SW480 (cell line): ENCODE results near the gene C17orf113.

ENCODE experiments used
- DNase-seq: peaks from one replicate; pipeline ENCODE4 v3.0.0-alpha.2; 2016; ENCODE audit warnings: low spot score

C17orf113 gene

DNA sequence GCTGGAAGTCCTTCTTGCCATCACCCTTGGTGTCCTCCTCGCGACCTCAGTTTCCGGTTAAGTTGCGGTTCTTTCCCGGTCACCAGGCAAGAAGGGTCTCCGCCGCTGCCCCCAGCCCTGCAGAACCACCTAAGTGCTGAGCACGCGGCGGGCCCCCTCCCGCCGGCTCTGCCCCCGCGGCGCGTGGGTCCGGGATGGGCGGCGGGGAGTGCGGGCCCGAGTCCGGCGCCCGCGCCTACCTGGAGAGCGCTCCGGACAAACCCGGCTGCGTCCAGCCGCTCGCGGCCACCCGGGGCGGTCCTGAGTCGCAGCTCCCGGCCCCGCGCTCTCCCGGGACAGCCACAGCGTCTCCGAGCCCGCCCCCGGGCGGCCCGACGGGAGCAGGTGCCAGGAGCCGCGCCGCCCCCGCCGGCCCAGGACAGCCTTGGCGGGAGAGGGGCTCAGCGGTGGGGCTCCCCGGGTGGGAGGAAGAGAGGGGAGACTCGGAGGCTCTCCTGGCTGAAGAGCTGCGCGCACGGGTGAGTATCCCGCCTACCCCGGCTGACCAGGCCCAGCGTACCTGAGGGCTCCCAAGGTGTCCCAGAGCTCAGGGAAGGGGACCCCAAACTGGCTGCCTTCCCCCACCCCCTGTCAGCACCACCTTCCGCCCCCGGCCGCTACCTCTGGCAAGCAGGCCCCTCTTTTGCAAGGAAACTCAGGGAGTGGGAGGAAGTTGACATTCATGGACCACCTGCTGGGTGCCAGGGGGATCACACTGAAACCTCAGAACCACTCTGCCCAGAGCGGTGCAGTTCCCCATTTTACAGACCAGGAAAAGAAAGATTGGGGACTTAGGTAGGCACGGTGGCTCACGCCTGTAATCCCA lies 22.2 kb upstream of the C17orf113 start:
- DNase-seq: peak; percentile 27

DNA sequence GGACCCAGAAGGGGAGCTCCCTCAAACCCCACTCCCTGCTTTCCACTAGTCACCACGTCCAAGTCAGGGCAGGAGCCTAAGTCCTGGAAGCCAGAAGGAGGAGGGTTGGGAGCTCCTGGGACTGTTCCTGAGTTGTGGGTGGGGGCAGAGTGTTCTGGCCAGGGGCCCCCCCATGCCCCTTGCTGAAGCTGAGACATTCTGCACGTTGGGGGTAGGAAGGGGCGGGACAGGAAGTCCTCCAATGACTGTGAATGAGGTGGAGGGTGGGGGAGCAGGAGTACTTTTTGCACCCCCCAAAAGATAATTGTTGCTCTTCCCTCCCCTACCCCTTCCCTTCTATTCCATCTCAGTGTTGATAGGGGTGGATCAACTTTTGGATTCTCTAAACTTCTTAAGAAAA lies 21.4 kb upstream of the C17orf113 start:
- no peak for DNase-seq

DNA sequence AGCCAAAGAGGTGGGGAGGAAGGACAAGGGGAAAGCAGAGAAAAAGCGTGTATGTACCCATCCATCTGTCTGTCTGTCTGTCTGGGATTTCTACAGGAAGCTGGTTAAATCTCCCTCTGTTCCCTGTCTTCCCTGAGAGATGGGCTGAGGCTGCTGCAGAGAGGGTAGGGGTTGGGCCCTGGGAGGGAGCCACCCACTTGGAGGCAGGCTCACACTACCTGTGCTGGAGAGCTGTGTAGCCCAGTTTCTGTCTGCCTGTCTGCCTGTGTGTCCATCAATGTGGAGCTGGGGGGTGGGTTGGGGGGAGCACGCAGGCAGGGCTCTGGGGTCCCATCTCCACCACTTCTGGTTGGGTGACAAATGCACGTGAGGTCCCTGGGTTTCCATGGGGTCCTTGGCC lies 18.6 kb upstream of the C17orf113 start:
- DNase-seq: no peak

DNA sequence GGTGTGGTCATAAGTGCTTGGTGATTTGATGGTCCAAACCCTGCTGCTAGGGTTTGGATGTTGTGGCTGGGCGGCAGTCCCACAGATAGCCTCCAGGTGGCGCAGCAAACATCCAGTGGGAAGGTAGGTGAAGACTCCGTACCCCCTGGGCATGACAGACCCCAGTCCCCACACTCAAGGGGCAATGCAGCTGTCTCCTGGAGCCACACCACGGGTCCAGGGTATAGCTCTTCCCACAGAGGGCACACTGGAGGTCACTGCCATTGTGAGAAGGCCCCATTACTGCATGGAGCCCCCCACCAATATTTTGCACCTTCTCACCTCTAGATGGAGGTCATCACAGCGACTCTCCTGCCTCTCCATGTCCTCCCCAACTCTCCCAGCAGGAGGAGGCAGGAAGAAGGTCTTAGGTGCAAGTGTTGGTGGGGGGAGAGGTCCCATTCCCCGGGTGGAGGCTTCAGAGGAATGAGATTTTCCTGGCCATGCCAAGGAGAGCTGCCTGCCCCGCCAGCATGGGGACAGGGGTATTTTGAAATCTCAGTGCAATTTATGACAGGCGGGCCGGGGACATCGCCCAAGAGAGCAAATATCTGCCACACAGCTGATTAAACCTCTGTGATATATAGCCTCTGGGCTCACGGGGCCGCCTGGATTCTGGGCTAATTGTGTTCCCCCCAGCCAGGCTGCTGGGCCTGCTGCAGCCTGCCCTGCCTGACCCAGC lies 17.1 kb upstream of the C17orf113 start:
- DNase-seq: peak; percentile 40

DNA sequence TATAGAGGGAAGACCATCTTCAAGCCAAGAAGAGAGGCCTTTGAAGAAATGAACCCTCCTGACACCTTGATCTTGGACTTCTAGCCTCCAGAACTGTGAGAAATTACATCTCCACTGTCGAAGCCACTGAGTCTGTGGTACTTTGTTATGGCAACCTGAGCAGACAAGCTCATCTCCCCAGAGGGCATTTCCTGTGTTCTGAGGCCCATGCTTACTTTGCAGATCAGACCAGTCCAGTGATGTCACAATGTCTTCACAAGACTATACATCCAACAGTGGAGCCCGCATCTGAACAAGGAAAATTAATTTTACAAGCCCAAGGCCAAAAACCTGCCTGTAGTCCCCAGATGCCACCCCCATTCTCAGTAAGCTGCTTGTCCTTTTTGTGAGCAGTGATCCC lies 14.8 kb upstream of the C17orf113 start:
- no peak for DNase-seq

DNA sequence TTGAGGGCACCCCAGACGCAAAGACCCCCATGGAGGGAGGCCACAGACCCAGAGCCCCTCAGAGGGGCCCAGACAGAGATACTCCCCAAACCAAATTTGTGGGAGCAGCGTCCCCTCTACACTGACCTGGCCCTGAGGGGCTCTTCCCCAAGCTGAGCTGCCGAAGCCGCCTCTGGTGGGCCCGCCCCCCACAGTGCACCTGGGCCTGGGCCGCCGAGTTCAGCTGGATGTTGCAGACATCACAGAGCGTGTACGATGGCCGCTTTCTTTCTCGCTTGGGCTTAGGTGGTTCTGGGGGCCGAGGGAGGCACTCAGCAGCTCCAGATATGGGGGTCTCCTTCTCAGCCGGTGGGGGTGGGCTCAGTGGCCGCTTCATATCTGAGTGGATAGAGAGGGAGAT lies 12.3 kb upstream of the C17orf113 start:
- DNase-seq: no peak

DNA sequence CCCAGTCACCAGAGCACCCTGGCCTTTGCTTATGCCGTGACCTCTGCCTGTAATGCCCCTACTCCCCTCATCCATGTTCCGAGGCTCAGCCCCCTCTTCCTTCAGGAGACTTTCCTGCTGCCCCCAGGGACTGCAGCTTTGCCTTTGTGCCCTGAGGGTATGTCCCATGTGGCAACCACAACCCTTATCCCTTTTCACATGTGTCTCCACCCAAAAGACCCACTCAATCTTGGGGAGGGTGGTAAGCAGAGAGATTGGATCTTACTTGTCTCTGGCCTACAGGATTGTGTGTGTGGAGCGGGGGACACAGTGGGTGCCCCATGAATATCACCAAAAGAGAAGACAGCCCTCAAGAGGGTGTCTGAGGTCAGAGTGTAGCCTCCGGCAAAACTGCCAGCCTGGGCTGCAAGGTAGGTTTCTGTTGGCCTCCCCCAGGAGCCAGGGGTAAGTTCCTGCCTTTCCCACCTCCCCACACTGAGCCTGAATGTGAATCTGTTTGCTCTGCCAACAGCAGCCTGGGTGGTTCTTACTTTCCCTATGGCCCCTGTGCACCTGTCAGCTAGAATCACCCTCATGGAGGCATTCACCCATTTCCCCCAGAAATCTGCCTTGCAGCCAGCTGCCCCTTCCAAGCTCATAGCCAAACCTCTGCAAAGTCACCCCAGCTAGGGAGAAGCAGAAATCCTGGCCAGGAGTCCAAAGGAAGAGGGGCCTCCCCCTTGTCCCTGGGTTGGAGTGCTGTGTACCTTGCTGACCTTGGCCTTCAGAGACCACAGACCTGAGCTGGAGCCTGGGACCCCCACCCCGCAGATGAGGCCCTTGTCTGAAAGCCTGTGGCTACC lies 11.5 kb upstream of the C17orf113 start:
- no peak for DNase-seq

DNA sequence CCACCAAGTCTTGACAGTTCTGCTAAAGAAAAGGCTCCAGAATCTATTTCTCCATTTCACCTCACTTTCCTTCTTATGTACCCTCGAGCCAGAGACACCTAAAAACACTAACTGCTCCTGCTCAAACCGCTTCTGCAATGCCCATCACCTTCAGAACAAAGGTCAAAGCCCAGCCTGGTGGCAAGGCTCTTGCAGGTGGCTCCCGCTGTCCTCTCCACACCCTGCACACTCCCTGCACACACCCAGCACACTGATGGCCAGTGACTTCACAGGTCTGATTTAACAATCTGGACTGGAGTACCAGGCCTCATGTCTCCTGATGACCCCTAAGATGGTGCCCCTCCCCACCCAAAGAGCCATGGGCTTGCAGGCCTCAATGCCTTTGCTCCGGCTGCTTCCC lies 9.8 kb upstream of the C17orf113 start:
- no peak for DNase-seq

DNA sequence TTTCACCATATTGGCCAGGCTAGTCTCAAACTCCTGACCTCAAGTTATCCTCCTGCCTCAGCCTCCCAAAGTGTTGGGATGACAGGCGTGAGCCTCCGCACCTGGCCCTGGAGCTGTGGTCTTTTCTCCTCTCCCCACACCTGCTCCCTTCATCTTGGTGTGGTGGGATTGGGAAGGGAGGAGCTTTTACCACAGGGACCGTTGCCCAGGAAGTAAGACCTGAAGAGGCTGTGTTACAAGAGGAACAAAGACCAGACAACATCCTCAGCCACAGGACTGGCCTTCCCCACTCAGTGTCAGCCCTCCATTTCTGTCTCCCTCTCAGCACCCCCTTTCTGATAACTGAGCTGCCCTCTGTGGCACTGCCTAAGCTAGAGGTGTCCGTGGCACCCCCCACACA lies 9.4 kb upstream of the C17orf113 start:
- DNase-seq: no peak

DNA sequence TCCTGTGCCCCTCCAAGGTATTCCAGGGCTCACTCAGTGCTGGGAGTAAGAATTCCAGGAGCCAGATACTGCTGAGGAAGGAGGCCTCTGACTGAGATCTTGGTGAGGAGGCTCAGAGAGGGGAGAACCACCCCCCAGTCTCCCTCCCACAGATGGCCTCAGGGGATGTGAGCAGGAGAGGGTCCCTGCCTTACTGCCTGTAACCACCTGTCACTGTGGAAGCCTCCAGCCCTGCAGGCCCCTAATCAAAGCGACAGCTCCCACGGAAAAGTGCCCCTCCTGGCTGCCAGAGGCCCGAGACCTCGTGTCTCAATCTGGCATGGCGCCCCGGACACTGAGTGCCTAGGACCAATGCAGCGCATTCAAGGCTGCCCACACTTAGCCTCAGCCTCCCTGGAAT lies 7.7 kb upstream of the C17orf113 start:
- DNase-seq: no peak

DNA sequence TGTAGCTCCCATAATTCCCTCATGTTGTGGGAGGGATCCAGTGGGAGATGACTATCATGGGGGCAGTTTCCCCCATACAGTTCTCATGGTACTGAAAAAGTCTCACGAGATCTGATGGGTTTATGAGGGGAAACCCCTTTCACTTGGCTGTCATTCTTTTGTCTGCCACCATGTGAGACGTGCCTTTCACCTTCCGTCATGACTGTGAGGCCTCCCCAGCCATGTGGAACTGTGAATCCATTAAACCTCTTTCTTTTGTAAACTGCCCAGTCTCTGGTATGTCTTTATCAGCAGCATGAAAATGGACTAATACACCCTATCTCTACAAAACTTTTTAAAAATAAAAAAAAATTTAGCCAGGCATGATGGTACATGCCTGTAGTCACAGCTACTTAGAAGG lies 6.2 kb upstream of the C17orf113 start:
- no peak for DNase-seq

DNA sequence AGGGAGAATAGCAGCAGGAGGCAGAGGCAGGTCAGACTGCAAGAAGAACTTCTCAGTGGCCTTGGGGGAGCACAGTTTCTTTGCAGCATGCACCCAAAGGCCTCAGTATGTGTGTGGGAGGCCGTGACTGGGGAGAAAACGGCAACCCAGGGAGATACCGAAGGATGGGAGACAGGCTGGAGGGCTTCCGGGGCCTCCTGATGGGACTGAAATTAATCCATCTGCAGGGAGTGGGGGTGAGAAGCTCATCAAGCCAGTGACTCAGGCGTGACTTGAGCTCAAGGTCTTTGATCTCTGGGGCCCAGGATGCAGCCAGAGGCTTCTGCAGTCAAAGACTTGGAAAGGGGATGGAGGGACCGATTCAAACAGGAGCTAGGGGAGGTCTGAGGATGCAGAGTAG lies 5.1 kb upstream of the C17orf113 start:
- peak; percentile 65 for DNase-seq

DNA sequence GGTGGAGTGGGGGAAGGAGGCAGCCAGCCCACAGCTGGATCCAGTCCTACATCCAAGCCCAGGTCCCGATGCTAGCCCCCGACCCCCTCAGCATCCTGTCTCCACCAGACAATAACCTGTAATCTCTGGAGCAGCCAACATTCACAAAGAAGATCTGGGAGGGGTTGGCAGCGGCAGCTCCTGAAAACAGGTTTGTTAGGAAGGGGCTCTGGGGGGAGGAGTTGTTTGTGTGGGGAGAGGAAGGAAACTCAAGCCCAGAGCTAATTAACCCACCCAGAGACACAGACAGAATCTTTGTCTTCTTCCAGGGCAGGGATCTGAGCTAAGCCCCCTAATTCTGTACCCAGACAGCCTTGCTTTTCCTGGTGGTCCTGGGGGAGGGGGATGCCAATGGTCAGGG lies 4.6 kb upstream of the C17orf113 start:
- no peak for DNase-seq

DNA sequence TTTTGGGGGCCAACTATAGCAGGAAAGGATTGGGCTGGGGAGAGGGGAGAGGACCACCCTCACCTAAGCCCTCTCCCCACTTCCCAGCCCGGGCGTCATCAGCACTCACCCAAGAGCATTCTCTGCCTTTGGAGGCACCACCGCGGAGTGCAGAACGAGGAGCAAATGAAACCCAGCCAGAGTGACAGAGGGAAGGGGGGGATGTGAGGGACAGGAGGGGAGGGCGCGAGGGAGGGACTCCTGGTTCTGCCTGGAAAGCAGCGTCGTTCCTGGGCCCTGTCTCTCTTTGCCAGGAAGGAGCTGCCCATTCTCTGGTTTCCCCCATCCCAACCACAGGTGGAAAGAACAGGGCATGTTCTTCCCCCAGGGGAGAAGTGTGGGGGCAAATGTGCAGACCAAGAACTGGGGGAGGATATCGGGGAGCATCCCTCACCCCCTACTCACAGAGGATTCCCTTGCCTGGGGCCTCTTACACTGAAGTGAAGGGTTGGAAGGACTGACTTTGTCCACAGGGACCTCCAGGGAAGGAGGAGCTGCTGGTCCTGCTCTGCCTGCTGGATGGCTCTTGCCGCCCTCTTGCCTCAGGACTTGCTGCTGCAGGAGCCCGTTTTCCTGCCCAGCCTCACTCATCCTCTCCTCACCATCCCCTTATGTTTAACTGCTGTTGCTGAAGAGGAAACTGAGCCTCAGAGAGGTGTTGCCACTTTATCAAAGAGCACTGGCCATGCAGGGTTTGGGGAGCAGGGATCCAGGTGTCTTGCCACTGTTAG lies 3.5 kb upstream of the C17orf113 start:
- DNase-seq: no peak

DNA sequence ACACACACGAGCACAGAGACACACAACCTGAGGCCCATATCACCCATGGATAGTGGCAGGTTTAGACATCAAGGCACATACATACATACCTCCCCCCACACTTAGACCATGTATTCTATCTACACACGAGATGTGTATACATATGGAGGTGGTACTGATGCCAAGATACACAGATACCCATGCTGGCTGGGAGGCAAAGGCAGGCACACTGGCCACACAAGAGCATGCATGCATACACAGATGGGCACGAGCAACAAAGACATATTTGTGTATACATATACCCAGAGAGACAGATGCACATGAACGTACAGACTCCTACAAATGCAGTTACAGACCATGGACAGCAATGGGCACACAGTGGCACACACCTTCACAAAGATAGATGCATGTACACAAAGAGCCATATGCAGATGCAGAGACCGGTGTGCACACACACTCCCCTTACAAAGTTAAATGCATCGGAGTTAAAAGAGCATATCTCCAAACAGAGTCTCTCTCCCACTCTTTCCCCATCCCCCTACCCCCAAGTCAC lies 2.0 kb upstream of the C17orf113 start:
- DNase-seq: no peak

DNA sequence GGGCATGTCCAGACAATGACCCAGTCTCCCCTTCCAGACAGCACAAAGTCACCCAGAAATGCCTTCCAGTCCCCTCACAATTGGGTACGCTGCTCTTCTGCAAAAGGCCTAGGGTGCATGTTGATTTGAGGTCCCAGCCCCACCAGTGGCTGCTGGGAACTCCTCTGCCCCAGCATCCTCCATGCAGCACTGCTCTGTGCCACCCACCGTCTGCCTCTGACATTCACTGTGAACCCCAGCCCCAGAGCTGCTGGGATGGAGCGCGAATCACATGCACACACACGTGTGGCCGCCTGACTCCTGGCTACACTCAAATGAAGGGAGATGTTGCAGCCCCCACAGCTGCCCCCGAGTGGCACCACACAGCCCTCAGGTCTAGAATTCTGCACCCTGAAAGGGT lies 1.2 kb upstream of the C17orf113 start:
- DNase-seq: no peak

DNA sequence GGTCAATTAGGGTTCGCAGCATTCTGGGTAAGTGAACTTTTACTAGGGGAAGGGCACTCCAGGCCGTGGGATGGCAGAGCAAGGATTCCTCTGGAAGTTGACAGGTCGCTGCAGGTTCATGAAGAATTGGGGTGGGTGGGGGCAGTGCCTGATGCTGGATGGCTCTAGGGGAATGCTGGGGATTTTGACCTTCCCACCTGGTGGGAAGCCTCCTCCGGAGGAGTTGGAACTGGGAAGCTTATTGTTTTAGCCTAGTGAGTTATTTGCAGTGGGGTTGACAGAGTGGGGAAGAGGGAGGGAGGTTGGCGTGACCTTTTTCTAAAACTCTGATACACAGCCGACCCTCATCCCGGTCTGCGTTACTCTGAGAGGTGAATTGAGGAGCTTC lies 606 bp upstream of the C17orf113 start:
- DNase-seq: no peak

DNA sequence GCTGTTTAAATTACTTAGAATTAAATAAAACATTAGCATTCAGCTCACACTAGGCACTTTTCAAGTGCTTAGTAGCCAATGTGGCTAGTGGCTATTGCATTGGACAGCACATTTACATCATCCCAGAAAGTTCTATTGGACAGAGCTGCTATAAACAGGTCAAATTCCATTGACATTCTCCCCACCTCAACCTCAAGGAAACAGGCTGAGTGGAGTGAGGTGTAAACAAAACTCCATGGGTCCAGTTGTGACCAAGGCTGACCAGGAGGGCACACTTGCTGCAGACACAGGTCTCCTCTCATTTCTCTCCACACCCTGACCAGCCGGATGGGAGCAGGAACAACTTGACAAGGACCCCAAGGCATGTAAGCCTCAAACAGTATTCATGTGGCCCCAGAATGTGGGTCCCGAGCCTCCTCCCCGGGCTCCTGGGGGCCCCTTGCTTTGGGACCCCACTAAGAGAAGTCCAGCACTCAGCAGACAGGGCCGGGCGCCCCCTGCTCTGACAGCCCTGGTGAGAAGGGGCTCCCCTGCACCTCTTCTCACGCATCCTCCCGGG lies 488 bp downstream of the C17orf113 start:
- DNase-seq: peak; percentile 36

DNA sequence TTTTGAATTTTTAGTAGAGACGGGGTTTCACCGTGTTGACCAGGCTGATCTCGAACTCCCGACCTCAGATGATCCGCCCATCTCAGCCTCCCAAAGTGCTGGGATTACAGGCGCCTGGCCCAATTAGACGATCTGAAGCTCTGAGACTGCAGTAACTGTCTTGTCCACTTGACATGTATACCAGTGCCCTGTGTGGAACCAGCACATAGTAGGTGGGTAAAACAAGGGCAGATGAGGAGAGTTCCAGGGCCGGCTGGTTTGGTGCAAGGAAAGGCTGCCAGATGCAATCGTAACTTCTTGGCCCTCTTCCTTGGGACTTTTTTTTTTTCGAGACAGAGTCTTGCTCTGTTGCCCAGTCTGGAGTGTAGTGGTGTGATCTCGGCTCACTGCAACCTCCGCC lies 3.1 kb downstream of the C17orf113 start:
- DNase-seq: no peak

DNA sequence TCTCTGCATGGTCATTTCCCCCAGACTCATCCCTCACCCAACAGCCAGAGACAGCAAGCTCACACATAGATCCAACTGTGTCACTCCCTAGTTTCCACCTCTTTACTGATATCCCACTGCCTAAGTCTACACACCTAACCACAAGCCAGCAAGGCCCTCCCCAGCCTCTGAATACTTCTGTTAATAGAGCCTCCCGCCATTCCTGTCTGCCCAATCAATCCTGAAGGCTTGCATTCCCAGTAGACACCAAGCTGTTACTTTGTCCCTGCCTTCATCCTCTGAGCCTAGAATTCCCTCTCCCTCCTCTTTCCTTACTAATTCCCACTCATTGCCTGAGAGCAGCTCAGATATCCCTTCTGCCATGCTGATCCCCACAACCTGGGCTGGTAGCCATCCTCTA lies 4.7 kb downstream of the C17orf113 start:
- DNase-seq: no peak

DNA sequence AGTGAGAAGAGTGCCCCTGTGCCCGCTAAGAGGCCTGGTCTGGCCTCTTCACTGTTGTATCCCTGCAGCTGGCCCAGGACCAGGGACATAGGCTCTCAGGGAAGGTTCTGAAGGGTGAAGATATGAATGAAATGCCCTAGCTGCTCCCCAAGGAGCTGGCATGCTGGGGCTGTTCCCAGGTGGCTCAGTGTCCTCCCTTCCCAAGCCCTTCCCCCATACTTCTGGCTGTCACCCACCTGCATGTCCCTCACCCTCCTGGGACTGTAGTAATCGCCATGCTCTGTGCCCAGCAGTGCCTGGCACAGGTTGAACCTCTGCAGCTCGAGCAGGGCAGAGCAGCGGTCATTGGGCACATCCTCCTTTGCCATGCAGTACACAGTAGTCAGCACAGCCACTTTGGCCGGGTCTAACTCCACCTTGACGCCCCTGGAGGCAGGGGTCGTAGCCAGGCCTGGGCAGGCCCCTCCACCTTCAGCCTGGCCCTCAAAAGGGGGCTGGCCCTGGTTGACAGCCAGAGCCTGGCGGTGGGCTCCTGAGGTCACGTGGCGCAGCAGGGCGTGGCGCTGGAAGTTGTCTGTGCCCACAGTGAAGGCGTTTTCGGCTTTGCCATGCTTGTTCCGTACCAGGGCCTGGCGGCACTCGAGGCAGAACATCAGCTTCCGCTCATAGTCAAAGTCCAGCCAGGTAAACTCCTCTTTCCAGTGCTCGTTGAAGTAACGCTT lies 7.6 kb downstream of the C17orf113 start:
- DNase-seq: no peak
